GM12873 (cell line): ENCODE measurements around the gene PSMD2.

Source experiments
- CTCF ChIP-seq: IDR thresholded peaks from 2 replicates; pipeline ENCODE4 v1.5.1; 2012; ENCODE audit warnings: low read depth, mild to moderate bottlenecking, moderate library complexity, low read length, control low read depth; ENCODE audit not compliant: insufficient read depth; ENCODE audit errors: missing control alignments

PSMD2 gene

DNA sequence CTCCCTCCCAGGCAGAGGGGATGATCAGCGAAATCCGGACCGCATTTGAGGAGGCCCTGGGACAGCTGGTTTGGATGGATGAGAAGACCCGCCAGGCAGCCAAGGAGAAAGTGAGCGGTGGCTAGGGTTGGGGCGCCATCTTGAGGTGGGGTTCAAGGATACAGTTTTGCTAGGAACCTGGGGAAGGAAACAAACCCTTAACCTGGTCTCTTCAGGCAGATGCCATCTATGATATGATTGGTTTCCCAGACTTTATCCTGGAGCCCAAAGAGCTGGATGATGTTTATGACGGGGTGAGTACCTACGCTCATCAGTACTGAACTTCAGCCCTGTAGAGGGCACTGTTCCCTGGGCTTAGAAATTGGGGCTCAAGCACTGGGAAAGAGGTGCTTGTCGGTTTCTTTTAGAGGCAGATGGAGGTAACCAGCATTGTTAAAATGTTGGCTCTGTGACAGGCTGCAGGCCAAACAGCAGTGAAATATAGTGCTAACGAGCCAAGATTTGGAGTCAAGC is 9.6 kb upstream of the PSMD2 start:
- peak; percentile 78 for TF ChIP-seq CTCF

DNA sequence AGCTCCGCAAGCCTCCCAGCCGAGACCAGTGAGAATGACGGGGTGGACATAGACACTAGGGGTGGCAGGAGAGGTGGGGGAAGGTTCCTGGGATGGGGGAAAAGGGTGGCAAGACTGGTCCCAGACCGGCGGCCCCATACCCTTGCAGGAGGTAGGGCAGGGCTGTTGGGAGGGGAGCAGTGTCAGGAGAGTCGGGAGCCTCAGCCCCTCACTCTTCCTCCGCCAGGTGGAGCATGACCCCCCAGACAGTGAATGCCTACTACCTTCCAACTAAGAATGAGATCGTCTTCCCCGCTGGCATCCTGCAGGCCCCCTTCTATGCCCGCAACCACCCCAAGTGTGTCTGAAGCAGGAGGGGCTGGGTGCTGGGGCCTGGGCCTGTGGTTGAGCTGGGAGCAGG is 8.7 kb upstream of the PSMD2 start:
- TF ChIP-seq CTCF, result no peak

DNA sequence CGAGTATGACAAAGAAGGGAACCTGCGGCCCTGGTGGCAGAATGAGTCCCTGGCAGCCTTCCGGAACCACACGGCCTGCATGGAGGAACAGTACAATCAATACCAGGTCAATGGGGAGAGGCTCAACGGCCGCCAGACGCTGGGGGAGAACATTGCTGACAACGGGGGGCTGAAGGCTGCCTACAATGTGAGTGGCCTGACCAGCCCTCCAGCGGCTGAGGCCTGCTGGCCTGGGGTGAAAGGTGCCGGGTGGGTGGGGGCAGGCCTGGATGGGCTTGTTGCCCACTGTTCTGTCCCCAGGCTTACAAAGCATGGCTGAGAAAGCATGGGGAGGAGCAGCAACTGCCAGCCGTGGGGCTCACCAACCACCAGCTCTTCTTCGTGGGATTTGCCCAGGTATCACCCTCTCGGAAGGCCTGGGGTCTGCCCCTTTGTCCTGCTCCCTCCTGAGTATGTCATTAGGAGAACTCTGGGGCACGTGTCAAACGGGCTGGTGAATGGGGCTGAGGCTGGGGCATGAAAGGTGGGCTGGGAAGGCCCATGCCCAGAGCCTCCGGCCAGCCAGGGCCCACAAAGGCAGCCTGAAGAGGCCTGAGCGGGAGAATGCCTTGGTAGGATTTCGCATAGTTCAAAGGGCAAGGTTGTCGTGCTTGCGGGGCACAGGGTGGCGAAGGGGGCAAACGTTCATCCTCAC is 7.8 kb upstream of the PSMD2 start:
- TF ChIP-seq CTCF, result no peak

DNA sequence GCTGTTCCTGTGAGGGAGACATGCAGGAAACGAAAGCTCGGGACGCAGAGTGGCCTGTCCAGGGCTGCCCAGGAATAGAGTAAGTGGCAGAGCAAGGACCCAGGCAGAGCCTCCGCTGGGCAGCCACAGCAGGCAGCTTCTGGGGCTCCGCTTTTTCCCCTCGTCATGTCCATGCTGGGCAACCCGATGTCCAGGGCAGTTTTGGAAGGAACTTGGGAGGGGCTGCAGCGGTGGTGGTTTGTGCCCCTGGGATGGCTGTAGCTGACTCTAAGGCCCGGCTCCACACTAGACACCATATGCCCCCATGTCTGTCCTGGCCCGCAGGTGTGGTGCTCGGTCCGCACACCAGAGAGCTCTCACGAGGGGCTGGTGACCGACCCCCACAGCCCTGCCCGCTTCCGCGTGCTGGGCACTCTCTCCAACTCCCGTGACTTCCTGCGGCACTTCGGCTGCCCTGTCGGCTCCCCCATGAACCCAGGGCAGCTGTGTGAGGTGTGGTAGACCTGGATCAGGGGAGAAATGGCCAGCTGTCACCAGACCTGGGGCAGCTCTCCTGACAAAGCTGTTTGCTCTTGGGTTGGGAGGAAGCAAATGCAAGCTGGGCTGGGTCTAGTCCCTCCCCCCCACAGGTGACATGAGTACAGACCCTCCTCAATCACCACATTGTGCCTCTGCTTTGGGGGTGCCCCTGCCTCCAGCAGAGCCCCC is 7.1 kb upstream of the PSMD2 start:
- TF ChIP-seq CTCF, result no peak

- TF ChIP-seq CTCF, result no peak
Measured at GRCh38 chr3:184295771-184296170, 3.3 kb upstream of the PSMD2 start.

- TF ChIP-seq CTCF, result no peak
Measured at GRCh38 chr3:184296616-184297015, 2.4 kb upstream of the PSMD2 start.

DNA sequence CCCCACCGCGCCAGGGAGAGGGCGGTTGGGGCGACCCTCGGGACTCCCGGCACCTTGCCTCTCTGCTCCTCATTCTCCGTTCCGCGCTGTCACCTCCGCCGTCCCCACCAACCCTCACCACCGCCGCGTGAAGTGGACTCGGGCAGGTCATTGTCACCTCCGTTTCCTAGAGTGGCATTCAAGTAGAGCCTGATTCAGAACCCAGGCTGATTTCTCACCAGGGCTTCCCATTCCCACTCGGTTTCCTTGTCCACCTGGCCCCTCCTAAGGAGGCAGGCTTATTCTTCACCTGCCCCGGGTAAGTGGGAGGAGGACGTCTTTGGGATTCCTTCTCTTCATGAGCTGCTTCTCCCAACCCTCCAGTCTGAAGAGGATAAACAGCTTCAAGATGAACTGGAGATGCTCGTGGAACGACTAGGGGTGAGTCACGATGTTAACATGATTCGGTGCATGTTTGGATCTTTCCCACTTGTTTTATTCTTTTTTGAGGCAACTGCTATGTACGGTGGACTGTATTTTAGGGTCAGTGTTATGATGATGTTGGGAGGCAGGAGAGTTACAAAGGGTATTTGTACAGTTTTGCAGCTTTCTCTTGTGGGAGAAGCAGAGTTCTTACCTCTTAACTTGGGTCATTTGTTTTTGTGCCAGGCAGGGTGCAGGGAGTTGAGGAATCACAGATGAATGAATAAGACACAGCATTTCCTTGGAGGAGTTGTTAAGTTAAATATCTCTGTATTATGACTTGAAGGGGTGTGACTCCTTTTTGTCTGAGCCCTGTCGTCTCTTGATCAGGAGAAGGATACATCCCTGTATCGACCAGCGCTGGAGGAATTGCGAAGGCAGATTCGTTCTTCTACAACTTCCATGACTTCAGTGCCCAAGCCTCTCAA is 692 bp downstream of the PSMD2 start:
- TF ChIP-seq CTCF, result no peak
